ENCODE measurements around the gene PRKCH.

DNA sequence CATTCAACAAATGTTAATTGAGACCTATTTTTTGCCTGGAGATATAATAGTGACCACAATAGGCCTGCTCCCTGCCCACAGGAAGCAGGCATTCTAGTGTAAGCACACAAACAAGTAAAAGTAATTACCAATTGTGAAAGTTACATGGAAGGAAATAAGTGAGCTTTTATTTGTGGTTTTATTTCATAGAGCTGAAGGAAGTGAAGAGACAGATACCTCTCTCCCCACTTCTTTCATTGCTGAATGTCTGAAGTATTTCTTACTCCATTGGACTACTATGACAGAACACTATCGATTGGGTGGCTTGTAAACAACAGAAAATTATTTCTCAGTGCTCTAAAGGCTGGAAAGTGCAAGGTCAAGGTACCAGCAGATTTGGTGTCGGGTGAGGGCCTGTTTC, 183.5 kb downstream of the PRKCH start:
- TF ChIP-seq, protein P1, sequence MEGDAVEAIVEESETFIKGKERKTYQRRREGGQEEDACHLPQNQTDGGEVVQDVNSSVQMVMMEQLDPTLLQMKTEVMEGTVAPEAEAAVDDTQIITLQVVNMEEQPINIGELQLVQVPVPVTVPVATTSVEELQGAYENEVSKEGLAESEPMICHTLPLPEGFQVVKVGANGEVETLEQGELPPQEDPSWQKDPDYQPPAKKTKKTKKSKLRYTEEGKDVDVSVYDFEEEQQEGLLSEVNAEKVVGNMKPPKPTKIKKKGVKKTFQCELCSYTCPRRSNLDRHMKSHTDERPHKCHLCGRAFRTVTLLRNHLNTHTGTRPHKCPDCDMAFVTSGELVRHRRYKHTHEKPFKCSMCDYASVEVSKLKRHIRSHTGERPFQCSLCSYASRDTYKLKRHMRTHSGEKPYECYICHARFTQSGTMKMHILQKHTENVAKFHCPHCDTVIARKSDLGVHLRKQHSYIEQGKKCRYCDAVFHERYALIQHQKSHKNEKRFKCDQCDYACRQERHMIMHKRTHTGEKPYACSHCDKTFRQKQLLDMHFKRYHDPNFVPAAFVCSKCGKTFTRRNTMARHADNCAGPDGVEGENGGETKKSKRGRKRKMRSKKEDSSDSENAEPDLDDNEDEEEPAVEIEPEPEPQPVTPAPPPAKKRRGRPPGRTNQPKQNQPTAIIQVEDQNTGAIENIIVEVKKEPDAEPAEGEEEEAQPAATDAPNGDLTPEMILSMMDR (IDR thresholded peaks at IDR 0.05): no peak
- no peak for TF ChIP-seq ZFX (IDR thresholded peaks at IDR 0.05; ENCODE audit: borderline replicate concordance)

All from 22Rv1 (cell line).